ENCODE results near the gene MRPS23. TPM values are rescaled to one million over a fixed set of nuclear protein-coding genes. Genes with fewer than 3 reads are reported as not detected.

Gene MRPS23
- total and polyA plus RNA-seq, 2 of the 13 experiments (the other 11 are each of a cell fraction or from before 2014, with no cell fraction given), result 63.2 to 181 TPM

DNA sequence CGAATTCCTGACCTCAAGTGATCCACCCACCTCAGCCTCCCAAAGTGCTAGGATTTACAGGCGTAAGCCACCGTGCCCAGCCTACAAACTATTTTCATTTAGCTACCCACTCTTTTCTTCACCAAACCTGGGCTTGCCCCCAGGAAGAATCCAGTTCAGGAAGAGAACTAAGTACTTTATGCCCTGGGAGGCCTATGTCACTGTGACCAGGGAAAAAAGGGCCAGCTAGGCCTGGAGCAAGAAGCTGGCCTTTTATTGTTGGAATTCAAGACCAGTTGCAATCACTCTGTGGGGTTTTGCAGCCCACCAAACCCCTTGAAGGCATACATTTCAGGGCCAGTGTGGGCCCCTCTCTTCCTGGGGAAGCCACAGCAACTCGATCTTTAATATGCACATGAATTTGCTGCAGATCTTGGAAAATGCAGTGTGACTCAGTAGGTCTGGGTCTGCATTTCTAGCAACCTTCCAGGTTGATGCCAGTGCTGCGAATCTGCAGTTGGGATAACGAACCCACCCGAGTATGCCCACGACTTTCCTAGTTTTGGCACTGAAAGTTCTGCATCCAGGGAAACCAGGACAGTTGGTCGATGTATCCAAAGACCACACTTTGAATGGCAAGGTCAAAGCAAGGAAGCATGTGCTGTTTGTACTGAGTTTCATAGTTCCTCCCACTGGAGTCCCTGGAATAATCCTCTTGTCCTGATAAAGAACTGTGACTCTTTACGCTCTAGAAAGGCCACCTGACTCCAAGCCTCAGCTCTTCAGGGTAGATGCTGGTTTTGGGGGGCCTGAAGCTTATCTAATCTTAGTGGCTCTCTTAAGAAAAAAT is 7.2 kb upstream of the MRPS23 start (continued):
- TF ChIP-seq, protein P1, sequence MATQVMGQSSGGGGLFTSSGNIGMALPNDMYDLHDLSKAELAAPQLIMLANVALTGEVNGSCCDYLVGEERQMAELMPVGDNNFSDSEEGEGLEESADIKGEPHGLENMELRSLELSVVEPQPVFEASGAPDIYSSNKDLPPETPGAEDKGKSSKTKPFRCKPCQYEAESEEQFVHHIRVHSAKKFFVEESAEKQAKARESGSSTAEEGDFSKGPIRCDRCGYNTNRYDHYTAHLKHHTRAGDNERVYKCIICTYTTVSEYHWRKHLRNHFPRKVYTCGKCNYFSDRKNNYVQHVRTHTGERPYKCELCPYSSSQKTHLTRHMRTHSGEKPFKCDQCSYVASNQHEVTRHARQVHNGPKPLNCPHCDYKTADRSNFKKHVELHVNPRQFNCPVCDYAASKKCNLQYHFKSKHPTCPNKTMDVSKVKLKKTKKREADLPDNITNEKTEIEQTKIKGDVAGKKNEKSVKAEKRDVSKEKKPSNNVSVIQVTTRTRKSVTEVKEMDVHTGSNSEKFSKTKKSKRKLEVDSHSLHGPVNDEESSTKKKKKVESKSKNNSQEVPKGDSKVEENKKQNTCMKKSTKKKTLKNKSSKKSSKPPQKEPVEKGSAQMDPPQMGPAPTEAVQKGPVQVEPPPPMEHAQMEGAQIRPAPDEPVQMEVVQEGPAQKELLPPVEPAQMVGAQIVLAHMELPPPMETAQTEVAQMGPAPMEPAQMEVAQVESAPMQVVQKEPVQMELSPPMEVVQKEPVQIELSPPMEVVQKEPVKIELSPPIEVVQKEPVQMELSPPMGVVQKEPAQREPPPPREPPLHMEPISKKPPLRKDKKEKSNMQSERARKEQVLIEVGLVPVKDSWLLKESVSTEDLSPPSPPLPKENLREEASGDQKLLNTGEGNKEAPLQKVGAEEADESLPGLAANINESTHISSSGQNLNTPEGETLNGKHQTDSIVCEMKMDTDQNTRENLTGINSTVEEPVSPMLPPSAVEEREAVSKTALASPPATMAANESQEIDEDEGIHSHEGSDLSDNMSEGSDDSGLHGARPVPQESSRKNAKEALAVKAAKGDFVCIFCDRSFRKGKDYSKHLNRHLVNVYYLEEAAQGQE (IDR thresholded peaks at IDR 0.05; ENCODE audit: borderline replicate concordance in 1 of 2, low read depth in 1 of 2, low read length in 2 of 2), result no peak
- TF ChIP-seq CCDC6 (CRISPR knock-in tag; IDR thresholded peaks at IDR 0.05) (no peak), YEATS2 (CRISPR knock-in tag; IDR thresholded peaks at IDR 0.05; ENCODE audit: borderline replicate concordance) (no peak), IRF2 (CRISPR knock-in tag; IDR thresholded peaks at IDR 0.05) (0 out of 2 replicates have a peak, but pooled peaks have one; percentile 16), ZNF891 (CRISPR knock-in tag; IDR thresholded peaks at IDR 0.05) (no peak), HMGA1 (CRISPR knock-in tag; conservative IDR thresholded peaks at IDR 0.05) (no peak), PHF8 (CRISPR knock-in tag; IDR thresholded peaks at IDR 0.05) (no peak; the same call in 1 of the 2 replicates), SUZ12 (IDR thresholded peaks at IDR 0.05; ENCODE audit: low read depth, low read length) (no peak), PAF1 (CRISPR knock-in tag; IDR thresholded peaks at IDR 0.05) (no peak), TOE1 (CRISPR knock-in tag; IDR thresholded peaks at IDR 0.05) (no peak), MAF1 (CRISPR knock-in tag; IDR thresholded peaks at IDR 0.05; ENCODE audit: borderline replicate concordance) (no peak), ATM (IDR thresholded peaks at IDR 0.05; ENCODE audit: borderline replicate concordance) (no peak), ZNF431 (CRISPR knock-in tag; IDR thresholded peaks at IDR 0.05; ENCODE audit: borderline replicate concordance, low read depth) (no peak), IKZF4 (CRISPR knock-in tag; IDR thresholded peaks at IDR 0.05; ENCODE audit: borderline replicate concordance, low read depth, not compliant biosample characterization) (no peak)
- TF ChIP-seq, protein P2, sequence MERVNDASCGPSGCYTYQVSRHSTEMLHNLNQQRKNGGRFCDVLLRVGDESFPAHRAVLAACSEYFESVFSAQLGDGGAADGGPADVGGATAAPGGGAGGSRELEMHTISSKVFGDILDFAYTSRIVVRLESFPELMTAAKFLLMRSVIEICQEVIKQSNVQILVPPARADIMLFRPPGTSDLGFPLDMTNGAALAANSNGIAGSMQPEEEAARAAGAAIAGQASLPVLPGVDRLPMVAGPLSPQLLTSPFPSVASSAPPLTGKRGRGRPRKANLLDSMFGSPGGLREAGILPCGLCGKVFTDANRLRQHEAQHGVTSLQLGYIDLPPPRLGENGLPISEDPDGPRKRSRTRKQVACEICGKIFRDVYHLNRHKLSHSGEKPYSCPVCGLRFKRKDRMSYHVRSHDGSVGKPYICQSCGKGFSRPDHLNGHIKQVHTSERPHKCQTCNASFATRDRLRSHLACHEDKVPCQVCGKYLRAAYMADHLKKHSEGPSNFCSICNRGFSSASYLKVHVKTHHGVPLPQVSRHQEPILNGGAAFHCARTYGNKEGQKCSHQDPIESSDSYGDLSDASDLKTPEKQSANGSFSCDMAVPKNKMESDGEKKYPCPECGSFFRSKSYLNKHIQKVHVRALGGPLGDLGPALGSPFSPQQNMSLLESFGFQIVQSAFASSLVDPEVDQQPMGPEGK (CRISPR knock-in tag; IDR thresholded peaks at IDR 0.05), result 0 out of 2 replicates have a peak, but pooled peaks have one; percentile 6
- TF ChIP-seq, protein P3, sequence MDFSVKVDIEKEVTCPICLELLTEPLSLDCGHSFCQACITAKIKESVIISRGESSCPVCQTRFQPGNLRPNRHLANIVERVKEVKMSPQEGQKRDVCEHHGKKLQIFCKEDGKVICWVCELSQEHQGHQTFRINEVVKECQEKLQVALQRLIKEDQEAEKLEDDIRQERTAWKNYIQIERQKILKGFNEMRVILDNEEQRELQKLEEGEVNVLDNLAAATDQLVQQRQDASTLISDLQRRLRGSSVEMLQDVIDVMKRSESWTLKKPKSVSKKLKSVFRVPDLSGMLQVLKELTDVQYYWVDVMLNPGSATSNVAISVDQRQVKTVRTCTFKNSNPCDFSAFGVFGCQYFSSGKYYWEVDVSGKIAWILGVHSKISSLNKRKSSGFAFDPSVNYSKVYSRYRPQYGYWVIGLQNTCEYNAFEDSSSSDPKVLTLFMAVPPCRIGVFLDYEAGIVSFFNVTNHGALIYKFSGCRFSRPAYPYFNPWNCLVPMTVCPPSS (IDR thresholded peaks at IDR 0.05), result no peak
- TF ChIP-seq, protein P4, sequence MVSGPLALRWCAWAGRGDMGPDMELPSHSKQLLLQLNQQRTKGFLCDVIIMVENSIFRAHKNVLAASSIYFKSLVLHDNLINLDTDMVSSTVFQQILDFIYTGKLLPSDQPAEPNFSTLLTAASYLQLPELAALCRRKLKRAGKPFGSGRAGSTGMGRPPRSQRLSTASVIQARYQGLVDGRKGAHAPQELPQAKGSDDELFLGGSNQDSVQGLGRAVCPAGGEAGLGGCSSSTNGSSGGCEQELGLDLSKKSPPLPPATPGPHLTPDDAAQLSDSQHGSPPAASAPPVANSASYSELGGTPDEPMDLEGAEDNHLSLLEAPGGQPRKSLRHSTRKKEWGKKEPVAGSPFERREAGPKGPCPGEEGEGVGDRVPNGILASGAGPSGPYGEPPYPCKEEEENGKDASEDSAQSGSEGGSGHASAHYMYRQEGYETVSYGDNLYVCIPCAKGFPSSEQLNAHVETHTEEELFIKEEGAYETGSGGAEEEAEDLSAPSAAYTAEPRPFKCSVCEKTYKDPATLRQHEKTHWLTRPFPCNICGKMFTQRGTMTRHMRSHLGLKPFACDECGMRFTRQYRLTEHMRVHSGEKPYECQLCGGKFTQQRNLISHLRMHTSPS (CRISPR knock-in tag; IDR thresholded peaks at IDR 0.05; ENCODE audit: low read depth), result peak; percentile 69; the same call in 1 of the 2 replicates
- TF ChIP-seq, protein P5, sequence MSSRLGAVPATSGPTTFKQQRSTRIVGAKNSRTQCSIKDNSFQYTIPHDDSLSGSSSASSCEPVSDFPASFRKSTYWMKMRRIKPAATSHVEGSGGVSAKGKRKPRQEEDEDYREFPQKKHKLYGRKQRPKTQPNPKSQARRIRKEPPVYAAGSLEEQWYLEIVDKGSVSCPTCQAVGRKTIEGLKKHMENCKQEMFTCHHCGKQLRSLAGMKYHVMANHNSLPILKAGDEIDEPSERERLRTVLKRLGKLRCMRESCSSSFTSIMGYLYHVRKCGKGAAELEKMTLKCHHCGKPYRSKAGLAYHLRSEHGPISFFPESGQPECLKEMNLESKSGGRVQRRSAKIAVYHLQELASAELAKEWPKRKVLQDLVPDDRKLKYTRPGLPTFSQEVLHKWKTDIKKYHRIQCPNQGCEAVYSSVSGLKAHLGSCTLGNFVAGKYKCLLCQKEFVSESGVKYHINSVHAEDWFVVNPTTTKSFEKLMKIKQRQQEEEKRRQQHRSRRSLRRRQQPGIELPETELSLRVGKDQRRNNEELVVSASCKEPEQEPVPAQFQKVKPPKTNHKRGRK (CRISPR knock-in tag; IDR thresholded peaks at IDR 0.05), result no peak

All from HepG2 (cell line).